Psoas muscle (tissue), 8 donors: ENCODE results near the gene GYG1. TPM values are rescaled to one million over a fixed set of nuclear protein-coding genes. Genes with fewer than 3 reads are reported as not detected.
A peak's percentile ranks its signal among the peaks of the same experiment; 100 is the strongest.

ENCODE experiments used
- ATAC-seq, 4 donors: fragments of 200-7000 bp; cut with Tn5 transposase; one replicate each; pipeline ENCODE4 v1.9.1; 2020; ENCODE audit warnings: moderate library complexity in 3 of 4, mild to moderate bottlenecking in 2 of 4
- DNase-seq, 2 donors: peaks; one replicate each; pipeline ENCODE4 v3.0.0-alpha.2; 2020
- H3K27ac ChIP-seq: fragments of 200-600 bp; one replicate; pipeline ENCODE4 v1.8.0; 2022
- H3K27me3 ChIP-seq, 3 donors: fragments of 200-600 bp in 1 of 3; one replicate each; pipeline versions ENCODE4 v1.6.1 to v1.8.0; 2013 to 2022; ENCODE audit warnings: low read length in 2 of 3, mild to moderate bottlenecking in 2 of 3, moderate library complexity in 1 of 3; ENCODE audit not compliant: insufficient read depth in 3 of 3
- H3K36me3 ChIP-seq, 2 donors: fragments of 200-600 bp in 1 of 2; one replicate each; pipeline versions ENCODE4 v1.6.1 to v1.8.0; 2013 to 2022; ENCODE audit warnings: low read depth in 1 of 2, mild to moderate bottlenecking in 1 of 2, moderate library complexity in 1 of 2; ENCODE audit not compliant: insufficient read depth in 1 of 2
- H3K4me1 ChIP-seq: fragments of 200-600 bp; one replicate; pipeline ENCODE4 v1.8.0; 2022
- H3K4me3 ChIP-seq: fragments of 200-600 bp; one replicate; pipeline ENCODE4 v1.8.0; 2022; ENCODE audit warnings: mild to moderate bottlenecking
- H3K9me3 ChIP-seq: fragments of 200-600 bp; one replicate; pipeline ENCODE4 v1.8.0; 2022
- CTCF ChIP-seq: fragments of 200-600 bp; IDR thresholded peaks from one replicate; pipeline ENCODE4 v1.8.0; 2022; ENCODE audit warnings: antibody characterized with exemption
- WGBS, 3 donors: extraction: QIAGEN DNeasy Blood & Tissue Kit; methylation state at CpG; one replicate each; pipeline versions ENCODE4 v1.1.6 to v1.1.7; 2013; 5-methylcytosine and 5-hydroxymethylcytosine counted together
- intact Hi-C, 2 donors: fragments of 100-400 bp; cut with DNase I; formaldehyde crosslinking; loops; one replicate each; pipeline versions ENCODE4 v1.11.0 to v1.14.2; 2022
- polyA plus RNA-seq, 3 donors: library from polyadenylated mRNA; stranded (reverse); fragments of 200-250 nt; gene quantifications; one replicate each; pipeline ENCODE4 v1.2.3, GENCODE V29; 2013
- total RNA-seq, 4 donors: library from RNA; stranded (reverse); fragmentation: NEBNext Ultra II Directional in 2 of 4; extraction: Animal tissue kit (Norgen Biotek cat#: 25700) in 2 of 4; gene quantifications; one replicate each; pipeline versions ENCODE4 v1.2.1 to v1.2.4, GENCODE V29; 2021 to 2023
- donor health status: healthy with polysubstance abuse.
- donor health status: DM: no; HTN: no; CAD: no; lungs with moderate emphysema.
- donor health status: Bipolar disorder and iron deficiency.
- donor health status: healthy.
- donor health status: DM: yes; HTN: yes; CAD: no.
- donor health status: DM: no; HTN: no; CAD: no.
- donor health status: DM: no; HTN: no; CAD: no.
- donor health status: DM: yes; HTN: yes; CAD: no.

Gene GYG1
- total and polyA plus RNA-seq, 7 donors, result 164 to 550 (median 338) TPM

GRCh38 chr3:148990236-148990635 is 1.1 kb upstream of the GYG1 start:
- H3K36me3 ChIP-seq, result peaks cover under 1 to 18% of the 10 kb centered on the region in 2 donors
- ATAC-seq, result no peak
- DNase-seq, result no peak
- peak overlapping the region; percentile 100 for H3K27ac ChIP-seq
- no peaks in the 10 kb centered on the region for H3K9me3 ChIP-seq
- WGBS, 3 donors, result 50 to 78% (median 58%) methylated on average over 4 of the region's 4 CpGs
- intact Hi-C loops, result no loop called here
- no peak overlapping the region for H3K4me3 ChIP-seq
- H3K4me1 ChIP-seq, result peaks cover 27% of the 10 kb centered on the region
- H3K27me3 ChIP-seq, result no peaks in the 10 kb centered on the region
- no peak for TF ChIP-seq CTCF

GRCh38 chr3:148992027-148992634 is 791 bp downstream of the GYG1 start:
- Histone ChIP-seq H3K4me3 (peak overlapping the region; percentile 95), H3K4me1 (peaks cover 36% of the 10 kb centered on the region), H3K9me3 (no peaks in the 10 kb centered on the region), H3K27ac (peak overlapping the region; percentile 100), H3K27me3 (no peaks in the 10 kb centered on the region), H3K36me3 (peaks cover 3 to 37% of the 10 kb centered on the region in 2 donors)
- DNase-seq, result peak; percentile 66 to 83
- WGBS, 3 donors, result 2 to 3% (median 2%) methylated on average over 22 to 34 of the region's 34 CpGs
- intact Hi-C loops, result loop anchor here in 1 of 2 donors (1.0 kb wide), 1 partner anchor 36 kb away; no protein-coding TSS in a partner anchor
- peak; percentile 60 to 75 (median 72) for ATAC-seq
- TF ChIP-seq CTCF, result no peak

GRCh38 chr3:148992635-148993255 is 1.4 kb downstream of the GYG1 start:
- Histone ChIP-seq H3K27me3 (no peaks in the 10 kb centered on the region), H3K4me3 (peak overlapping the region; percentile 95), H3K27ac (peak overlapping the region; percentile 100), H3K4me1 (peaks cover 42% of the 10 kb centered on the region), H3K36me3 (peaks cover 3 to 43% of the 10 kb centered on the region in 2 donors), H3K9me3 (no peaks in the 10 kb centered on the region)
- DNase-seq (peak; percentile 22 to 56), ATAC-seq (peak; percentile 37 to 58 (median 44))
- TF ChIP-seq CTCF, result no peak
- intact Hi-C loops, result loop anchor here in 1 of 2 donors (1.0 kb wide), 1 partner anchor 36 kb away; no protein-coding TSS in a partner anchor
- 39 to 49% (median 42%) methylated on average over 10 of the region's 10 CpGs for WGBS, 3 donors

- TF ChIP-seq CTCF, result no peak
- no peak overlapping the region for H3K4me3 ChIP-seq
- intact Hi-C loops, result no loop called here
- WGBS, 3 donors, result 46 to 85% (median 75%) methylated on average over 1 of the region's 1 CpG
- no peak for DNase-seq
- H3K4me1 ChIP-seq, result peaks cover 82% of the 10 kb centered on the region
- no peak for ATAC-seq
- peak overlapping the region; percentile 92 for H3K27ac ChIP-seq
- H3K27me3 ChIP-seq, result no peaks in the 10 kb centered on the region
- peaks cover 3 to 79% of the 10 kb centered on the region in 2 donors for H3K36me3 ChIP-seq
- H3K9me3 ChIP-seq, result no peaks in the 10 kb centered on the region
These were observed 6.3 kb downstream of the GYG1 start for GRCh38 chr3:148997623-148998022.
